ACHN (cell line): ENCODE data around the gene HOXD9.

ENCODE experiments used
- DNase-seq: peaks from one replicate; pipeline ENCODE4 v3.0.0-alpha.2; 2015
- in situ Hi-C: cut with HindIII; loops from 2 replicates; pipeline ENCODE4 v1.10.0; 2017; ENCODE audit warnings: low sequenced_read_pairs, low pct_ligation_motif_present, low pct_unique_long_range_greater_than_20kb

The HOXD9 gene

GRCh38 chr2:176169181-176169580, 46.7 kb downstream of the HOXD9 start:
- no peak for DNase-seq
- in situ Hi-C loops = no loop called here

DNA sequence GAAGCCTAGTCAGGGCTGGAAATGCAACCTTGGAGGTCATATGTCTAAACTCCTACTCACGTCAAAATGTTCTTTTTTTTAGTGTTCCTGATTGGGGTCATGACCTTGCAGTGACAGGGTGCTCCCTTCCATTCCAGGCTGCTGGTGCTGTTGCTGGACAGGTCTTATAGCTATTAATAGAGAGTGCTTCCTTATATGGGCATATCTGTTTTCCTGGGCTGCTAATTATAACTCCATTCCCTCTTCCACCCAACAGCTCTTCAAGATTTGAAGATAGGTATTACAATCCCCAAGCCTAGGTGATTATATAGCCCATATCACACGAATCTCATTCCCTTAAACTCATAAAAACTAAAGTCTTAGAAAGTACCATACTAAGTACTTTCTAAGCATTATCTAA, 47.2 kb downstream of the HOXD9 start:
- in situ Hi-C loops = no loop called here

DNA sequence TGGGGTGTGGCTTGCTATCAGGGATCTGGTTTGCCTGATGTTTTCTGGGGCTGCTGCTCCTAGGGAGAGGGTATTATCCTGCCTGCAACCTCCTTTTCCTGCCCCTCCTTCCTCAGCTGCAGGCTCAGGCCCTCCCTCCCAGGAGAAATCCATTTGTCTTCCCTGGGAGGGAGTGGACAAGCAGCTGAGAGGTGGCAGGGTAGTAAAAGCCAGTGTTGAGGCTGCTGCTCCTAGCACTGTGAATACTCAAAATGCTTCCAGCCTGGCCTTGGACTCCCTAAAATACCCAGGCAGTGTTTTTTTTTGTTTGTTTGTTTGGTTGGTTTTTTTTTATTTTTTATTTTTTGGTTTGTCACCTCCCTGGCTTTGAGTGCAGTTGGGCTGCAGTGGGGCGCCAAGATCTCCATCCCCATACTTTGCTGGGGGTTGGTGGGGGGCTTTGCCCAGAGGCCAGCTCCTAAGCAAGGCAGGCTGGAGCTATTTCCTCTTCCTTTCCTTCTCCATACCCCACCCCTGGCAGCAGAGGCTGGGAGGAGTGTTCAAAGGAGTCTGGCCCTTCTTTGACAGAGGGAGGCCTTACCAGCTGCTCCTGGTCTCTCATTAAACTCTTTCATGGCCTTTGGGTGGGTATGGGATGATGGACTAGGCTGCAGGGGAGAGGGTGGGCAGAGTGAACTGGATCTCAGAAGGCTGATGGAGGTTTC, 48.2 kb downstream of the HOXD9 start:
- DNase-seq = no peak
- in situ Hi-C loops = no loop called here

More for the DNA sequence above, 47.2 kb downstream of the HOXD9 start:
- DNase-seq = no peak

DNA sequence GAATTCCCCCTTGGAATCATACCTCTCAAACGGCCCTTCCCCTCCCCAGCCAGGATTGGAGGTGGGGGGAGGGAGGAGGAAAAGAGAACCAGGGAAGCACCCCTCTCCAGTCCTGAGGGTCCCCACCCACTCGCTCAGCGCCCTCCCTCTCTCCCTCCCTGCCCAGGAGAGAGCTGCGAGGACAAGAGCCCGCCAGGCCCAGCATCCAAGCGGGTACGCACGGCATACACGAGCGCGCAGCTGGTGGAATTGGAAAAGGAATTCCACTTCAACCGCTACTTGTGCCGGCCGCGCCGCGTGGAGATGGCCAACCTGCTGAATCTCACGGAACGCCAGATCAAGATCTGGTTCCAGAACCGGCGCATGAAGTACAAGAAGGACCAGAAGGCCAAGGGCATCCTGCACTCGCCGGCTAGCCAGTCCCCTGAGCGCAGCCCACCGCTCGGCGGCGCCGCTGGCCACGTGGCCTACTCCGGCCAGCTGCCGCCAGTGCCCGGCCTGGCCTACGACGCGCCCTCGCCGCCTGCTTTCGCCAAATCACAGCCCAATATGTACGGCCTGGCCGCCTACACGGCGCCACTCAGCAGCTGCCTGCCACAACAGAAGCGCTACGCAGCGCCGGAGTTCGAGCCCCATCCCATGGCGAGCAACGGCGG, 49.0 kb downstream of the HOXD9 start:
- in situ Hi-C loops = no loop called here
- no peak for DNase-seq

DNA sequence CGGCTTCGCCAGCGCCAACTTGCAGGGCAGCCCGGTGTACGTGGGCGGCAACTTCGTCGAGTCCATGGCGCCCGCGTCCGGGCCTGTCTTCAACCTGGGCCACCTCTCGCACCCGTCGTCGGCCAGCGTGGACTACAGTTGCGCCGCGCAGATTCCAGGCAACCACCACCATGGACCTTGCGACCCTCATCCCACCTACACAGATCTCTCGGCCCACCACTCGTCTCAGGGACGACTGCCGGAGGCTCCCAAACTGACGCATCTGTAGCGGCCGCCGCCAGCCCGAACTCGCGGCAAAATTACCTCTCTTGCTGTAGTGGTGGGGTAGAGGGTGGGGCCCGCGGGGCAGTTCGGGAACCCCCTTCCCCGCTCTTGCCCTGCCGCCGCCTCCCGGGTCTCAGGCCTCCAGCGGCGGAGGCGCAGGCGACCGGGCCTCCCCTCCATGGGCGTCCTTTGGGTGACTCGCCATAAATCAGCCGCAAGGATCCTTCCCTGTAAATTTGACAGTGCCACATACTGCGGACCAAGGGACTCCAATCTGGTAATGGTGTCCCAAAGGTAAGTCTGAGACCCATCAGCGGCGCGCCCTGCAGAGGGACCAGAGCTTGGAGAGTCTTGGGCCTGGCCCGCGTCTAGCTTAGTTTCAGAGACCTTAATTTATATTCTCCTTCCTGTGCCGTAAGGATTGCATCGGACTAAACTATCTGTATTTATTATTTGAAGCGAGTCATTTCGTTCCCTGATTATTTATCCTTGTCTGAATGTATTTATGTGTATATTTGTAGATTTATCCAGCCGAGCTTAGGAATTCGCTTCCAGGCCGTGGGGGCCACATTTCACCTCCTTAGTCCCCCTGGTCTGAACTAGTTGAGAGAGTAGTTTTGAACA, 49.7 kb downstream of the HOXD9 start:
- in situ Hi-C loops = no loop called here
- no peak for DNase-seq

DNA sequence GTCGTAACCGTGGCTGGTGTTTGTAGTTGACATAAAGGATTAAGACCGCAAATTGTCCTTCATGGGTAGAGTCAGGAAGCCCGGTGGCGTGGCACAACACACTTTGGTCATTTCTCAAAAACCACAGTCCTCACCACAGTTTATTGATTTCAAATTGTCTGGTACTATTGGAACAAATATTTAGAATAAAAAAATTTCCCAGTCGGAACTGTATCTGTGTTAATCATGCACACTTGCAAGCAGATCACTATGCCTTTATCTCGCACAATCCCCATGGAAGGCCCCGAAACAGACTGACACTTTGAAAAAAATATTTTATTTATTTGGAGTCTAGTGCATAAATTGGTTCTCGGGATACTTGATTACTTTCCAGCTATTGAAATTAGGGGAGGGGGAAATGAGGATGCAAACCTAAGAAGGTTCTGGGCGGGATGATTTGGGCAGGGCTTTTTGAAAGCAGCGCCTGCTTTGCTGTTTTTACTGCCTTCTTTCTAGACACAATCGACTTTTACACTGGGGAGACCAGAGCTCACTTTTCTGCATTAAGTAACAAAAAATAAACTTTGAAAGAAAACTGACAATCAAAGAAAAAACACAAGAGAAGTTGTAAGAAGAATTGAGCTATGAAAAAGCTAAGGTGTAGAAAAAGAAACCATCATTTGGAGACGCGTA, 50.5 kb downstream of the HOXD9 start:
- in situ Hi-C loops = no loop called here
- no peak for DNase-seq

DNA sequence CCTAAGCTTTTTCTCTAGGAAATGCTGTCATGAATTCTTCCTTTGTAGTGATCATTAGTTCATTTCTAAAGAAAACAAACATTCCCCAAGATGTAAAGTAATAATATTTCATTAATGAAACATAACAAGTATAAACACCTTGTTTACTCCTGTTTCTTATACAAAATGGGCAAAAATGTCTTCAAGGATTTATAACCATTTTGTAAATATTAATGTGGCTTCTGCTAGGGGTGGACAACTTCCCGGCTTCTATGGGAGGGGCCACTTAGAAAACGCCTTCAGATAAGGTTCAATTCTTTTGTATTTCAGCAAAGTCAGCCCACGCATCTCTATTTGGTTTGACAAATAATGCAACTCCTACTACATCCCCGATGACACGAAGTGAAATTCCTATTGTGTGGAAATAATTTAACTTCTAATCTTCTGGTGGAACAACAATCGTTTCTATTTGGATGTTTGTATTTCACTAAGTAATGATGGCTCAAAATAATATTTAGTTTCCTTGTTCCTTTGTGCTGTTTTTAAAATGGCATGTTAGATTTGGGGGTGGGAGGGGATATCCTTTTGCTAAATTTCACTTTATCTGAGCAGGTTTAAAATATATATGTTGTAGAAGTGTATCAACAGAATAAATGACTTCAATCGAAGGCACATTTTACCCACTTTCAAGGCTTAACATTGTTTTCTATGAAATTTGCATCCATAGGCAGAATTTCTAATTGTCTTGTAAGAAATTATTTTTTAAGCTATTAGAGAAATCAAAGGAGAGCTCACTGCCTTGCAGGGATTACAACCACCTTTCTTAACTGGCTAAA, 51.3 kb downstream of the HOXD9 start:
- DNase-seq = no peak
- in situ Hi-C loops = no loop called here

GRCh38 chr2:176174382-176174823, 51.9 kb downstream of the HOXD9 start:
- in situ Hi-C loops = no loop called here
- DNase-seq = no peak
